ENCODE results near the gene SCT.

GRCh38 chr11:608791-609251, 18.2 kb downstream of the SCT start:
- TF ChIP-seq CTCF (IDR thresholded peaks at IDR 0.05) (no peak), POLR2A (IDR thresholded peaks at IDR 0.05; ENCODE audit: low read depth) (no peak), EP300 (IDR thresholded peaks at IDR 0.05) (no peak)

Measured in esophagus muscularis mucosa (tissue), 4 donors.